Stimulated activated CD4-positive, alpha-beta T cell treated with anti-CD3 and anti-CD28 coated beads, Interleukin-15, amount 100 ng/mL, for 1 hour (primary cell): ENCODE measurements around the gene ELP2.
"Not testable (repeated sequence)": the region's sequence is repeated elsewhere in the genome, so short reads cannot be mapped to it uniquely, and the experiment has no call there.

Experiments used
- DNase-seq, 2 donors: peaks; one replicate each; pipeline ENCODE4 v3.0.0-alpha.2; 2020; ENCODE audit warnings: low read depth in 1 of 2, low spot score in 1 of 2

The ELP2 gene

DNA sequence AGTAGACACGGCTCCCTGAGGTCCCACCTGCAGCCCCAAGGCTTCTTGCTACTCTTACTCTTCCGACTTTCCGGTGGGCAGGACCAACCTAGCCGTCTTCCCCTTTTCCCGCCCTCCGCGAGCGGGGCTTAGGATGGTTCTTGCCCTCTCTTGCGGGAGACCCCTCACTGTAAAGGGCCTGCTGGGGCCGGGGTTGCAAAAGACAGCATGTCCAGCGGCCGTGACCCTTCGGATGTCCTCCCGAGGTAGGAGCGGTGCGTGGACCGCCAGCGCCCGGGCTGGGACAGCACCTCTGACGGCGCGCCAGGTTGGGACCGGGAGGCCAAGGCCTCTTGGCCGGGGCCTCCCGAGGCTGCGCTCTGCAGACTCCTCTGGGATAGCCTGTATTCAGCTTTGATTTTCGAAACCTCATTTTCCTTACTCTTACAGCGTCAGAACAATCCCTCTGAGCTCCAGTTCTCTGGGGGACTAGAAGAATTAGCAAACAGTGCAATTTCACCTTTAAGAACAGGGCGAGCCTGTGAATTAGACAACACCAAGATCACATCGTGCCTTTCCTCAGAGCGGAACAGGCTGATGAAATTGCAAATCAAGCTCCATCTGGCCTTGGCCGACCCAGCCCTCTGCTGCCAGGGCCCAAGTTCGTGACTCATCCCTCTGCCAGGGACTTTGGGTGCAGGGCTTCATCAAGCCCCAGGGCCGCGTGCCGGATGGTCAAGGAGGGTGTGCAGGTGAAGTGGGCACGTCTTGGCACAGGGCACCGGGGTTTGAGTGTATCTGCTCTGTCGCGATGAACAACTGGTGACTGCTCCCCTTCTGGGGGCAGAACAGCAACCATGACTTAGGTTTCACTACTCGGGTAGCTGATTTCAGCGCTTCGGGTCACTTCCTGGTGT, 58.4 kb downstream of the ELP2 start:
- no peak for DNase-seq

DNA sequence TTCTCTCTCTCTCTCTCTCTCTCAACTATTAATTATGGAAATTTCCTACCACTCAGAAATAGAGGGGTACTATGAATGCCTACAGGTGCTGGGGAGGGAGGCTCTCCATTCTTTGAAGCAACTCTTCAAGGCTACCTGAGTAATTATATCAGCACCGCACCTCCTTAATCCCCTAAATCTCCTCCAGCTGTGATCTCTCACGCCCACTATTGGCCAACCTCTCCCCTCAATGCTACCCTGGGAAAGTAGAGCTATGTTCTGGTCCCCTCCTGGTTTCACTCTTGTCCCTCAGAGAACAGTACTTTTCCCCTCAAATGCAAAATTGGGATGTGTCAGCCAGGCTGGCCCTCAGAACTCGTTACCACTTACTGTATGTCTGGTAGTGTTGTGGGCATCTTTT, 59.2 kb downstream of the ELP2 start:
- no peak for DNase-seq

DNA sequence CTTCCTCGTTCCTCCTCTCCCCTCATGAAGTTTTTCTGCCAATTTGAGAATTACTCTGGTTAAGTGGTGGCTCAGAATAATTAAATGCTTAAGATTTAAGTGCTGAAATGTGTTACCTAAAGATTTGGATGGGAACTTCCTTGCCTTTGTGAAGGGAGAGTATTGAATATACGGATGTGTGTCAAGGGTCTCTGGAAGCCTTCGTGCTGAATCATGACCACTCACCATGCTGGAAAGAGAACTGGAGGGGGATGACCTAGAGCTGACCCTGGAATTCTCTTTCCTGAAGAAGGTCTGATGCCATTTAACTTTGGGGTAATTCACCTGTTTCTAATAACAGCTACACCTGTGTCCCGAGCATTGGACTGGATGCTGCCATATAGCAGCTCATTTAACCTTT, 59.8 kb downstream of the ELP2 start:
- no peak for DNase-seq

DNA sequence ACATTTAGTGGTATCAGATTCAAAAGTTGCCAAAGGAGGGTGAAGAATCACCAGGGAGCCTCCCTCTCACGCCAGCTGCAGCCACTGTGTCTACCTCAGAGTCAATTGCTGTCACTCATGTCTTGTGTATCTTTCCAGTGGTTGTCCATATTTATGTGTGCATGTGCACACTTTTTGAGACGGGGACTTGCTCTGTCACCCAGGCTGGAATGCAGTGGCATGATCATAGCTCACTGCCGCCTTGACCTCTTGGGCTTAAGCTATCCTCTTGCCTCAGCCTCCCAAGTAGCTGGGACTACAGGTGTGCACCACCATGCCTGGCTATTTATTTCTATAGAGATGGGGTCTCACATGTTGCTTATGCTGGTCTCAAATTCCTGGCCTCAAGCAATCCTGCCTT, 61.6 kb downstream of the ELP2 start:
- DNase-seq: no peak

DNA sequence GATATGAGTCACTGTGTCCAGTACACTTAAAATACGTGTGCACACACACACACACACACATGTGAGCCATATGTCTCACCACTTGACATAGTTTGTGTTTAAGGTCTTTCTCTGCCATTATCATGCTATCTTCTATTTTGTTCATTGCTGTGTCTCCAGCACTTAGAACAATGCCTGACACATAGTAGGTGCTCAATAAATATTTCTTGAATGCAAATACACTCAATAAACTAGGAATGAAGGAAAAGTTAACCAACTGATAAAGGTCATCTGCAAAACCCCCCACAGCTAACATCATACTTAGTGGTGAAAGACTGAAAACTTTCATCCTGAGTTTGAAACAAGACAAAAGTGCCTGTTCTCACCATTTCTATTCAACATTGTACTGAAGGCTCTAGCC, 62.0 kb downstream of the ELP2 start:
- no peak for DNase-seq

DNA sequence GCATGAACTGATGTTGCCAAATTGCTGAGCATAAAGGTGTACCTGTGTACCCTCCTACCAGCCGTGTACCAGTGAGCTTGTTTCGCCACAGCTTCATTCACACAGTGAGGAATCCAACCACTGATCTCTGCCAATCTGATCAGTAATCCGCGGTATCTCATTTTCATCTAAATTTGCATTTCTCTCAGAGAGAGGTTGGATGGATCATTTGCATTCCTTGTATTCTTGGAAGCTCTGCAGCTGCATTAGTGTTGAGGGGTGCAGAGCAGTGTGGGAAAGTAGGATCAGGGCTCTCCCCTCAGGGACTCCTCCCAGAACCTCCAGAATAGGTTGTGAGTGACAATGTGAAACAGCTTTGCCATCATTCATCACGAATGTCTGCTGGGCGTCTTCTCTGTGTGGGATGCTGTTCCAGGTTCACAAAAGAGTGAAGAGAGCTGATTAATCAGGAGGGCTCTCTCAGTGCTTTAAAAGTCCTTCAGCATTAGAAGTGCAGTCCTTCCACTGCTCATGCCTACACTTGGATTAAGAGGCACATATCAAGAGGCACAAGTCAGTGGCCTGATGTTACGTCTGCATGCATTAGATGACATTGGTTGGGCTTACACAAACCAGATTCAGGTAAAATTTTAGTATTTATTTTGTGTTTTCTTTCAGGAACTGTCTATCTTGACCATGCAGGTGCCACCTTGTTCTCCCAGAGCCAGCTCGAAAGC, 65.1 kb downstream of the ELP2 start:
- DNase-seq: no peak

DNA sequence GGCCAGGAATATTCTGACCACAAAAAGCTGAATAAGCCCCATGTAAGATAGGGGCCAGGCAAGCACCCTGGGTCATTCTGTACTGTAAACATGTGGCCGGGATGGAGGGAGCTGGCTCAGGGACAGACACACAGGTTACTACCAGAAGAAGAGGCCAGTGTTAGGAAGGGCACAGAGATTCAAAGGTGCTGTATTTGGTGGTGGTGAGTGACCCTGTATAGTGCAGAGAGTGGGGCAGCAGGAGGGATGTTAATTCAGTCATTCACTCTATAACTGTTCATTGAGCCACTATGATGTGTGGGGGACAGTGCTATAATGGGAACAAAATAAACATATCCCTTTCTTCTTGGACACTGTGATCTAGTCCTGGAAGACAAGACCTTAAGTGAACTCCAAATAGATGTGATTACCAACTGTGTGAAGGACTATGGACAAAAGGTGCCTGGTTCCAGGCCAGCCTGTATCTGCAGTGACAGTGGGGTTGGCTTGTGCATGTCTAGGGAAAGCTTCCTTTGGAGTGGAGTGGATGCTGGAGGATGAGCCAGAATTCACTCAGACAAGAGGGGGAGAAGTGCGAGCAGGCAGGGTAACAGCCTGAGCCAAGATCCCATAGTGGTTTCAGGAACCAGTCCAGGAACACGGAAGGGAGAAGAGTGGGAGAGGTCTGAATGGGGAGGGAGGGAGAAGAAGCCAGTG, 65.9 kb downstream of the ELP2 start:
- no peak for DNase-seq

DNA sequence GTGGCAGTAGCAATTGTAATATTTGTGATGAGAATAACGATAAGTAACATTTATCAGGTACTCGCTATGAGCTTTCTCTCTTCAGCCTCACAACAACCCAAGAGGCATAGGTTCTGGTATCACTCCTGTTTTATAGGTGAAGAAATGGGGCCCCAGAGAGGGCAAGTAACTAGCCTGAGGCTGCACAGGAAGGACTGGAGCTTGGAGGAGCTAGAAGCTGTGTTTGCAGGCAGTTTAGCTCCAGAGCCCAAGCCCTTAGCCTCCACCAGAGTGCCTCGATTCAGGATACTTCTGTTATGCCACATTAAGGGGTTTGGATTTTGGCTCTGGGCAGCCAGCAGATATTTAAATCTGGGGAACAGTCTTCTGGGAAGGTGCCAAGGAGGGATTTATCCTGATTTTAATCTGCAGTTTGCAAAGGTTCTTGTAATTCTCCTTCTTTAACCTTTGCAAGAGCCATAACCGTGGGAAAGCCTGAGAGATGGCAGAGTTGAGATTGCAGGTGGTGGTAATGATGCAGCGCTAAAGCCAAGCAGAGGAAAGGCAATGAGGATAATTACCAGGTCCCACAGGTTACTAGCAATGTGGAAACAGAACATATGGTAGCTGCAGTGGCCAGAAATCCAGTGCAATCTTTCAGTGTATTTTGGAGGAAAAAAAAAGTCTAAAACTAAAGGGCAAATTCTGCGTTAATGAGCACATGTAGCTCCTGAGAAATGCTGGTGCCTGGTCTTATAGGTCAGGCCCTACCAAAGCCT, 66.7 kb downstream of the ELP2 start:
- no peak for DNase-seq

DNA sequence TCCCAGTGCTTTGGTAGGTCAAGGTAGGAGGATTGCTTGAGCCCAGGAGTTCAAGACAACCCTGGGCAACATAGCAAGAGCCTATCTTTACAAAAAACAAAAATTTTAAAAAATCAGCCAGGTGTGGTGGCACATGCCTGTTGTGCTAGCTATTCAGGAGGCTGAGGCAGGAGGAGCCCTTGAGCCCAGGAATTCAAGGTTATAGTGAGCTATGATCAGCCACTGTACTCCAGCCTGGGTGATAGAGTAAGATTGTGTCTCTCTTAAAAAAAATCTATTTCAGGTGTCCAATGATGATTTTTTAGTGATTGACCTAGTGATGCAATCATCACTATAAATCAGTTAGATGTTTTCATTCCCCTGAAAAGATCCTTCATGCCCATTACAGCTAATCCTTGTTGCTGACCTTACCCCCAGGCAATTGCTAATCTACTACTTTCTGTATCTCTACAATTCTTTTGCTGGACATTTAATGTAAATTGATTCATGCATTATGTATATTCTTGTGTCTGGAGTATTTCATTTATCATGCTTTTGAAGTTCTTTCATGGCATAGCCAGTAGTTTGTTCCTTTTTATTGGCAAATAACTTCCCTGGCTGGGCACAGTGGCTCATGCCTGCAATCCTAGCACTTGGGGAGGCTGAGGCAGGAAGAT, 67.9 kb downstream of the ELP2 start:
- DNase-seq: no peak

DNA sequence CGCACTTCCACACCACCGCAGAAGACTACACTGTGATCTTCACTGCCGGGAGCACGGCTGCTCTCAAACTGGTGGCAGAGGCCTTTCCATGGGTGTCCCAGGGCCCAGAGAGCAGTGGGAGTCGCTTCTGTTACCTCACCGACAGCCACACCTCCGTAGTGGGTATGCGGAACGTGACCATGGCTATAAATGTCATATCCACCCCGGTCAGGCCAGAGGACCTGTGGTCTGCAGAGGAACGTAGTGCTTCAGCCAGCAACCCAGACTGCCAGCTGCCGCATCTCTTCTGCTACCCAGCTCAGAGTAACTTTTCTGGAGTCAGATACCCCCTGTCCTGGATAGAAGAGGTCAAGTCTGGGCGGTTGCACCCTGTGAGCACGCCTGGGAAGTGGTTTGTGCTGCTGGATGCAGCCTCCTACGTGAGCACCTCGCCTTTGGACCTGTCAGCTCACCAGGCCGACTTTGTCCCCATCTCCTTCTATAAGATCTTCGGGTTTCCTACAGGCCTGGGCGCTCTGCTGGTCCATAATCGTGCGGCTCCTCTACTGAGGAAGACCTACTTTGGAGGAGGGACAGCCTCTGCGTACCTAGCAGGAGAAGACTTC, 70.1 kb downstream of the ELP2 start:
- DNase-seq: no peak

DNA sequence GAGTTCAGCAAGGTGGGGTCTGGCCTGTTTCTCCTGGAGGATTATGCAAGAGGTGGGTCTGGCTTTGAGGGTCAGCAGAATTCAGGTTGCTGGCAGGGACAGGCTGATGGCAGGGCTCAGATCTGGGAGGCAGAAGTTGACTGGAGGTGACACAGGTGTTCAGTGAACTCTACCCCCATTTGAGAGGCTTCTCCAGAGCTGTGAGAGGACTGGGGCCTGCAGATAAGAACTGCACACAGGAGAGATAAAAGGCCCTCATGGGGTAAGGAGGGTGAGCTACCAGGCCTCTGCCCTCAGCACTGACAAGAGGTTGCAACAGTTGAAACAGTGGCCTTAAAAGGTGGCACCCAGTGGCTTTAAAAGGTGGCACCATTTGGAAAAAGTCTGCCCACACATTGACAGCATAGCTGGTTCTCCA, 70.7 kb downstream of the ELP2 start:
- no peak for DNase-seq

DNA sequence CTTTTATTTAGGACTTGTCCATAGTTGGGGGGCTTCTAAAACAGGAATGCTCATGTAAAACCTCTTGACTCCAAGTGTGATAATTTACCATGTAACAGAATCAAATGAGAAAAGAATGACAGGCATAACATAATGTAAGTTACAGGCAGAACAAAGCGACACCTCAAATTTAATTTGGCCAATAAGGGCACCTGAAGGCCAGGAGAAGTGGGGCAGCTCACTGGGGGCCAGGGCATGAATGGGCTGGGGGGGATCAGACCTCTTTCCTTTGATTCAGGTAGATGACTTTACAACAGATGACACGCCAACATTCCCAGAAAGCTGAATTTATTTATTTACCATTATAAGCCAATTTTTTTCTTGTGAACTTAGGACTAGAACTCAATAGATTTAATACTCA, 72.1 kb downstream of the ELP2 start:
- DNase-seq: no peak

DNA sequence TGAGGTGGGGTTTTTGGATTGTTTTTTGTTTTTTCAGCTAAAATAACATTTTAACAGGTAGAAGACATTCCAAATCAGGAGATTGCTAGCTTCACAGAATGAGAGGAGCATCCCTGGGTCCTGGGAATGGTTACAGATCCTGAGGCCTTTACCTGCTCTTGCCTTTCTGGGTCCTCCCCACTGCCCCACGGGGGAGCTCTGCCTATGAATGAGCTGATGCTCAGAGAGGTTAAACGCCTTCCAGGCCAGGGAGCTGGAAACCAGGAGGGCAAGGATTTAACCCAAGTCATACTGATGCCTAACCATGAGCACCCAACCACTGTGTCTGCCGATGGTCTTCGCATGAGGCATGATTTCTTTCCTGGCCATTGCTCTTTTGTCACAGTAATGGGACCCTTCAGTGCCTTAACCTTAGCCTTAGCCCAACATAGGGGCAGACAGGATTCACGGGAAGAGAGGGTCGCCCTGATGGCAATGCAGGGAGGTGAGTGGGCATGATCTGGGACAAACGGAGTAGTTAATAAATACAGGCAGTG, 73.7 kb downstream of the ELP2 start:
- no peak for DNase-seq

DNA sequence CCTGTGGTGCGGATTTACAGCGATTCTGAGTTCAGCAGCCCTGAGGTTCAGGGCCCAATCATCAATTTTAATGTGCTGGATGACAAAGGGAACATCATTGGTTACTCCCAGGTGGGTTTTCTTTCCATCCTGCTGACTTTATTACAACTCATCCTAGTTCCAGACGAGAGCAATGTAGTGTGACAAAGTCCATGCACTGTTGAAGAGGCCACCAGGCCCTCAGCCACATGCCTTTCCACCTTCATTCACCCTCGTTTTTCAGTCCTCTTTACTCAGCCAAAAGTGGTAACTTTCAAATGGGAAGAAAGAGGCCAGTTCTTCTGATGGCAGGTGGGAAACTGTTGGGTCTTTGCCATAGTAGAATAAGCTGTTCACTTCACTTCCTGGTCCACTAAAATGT, 75.5 kb downstream of the ELP2 start:
- no peak for DNase-seq

DNA sequence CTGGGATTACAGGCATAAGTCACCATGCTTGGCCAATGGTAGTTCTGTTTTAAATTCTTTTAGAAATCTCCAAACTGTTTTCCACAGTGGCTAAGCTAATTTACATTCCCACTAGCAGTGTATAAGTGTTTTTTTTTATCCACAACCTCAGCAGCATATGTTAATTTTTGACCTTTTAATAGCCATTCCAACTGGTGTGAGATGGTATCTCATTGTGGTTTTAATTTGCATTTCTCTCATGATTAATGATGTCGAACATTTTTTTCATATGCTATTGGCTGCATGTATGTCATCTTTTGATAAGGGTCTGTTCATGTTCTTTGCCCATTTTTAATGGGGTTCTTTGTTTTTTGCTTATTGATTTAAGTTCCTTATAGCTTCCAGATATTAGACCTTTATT, 77.6 kb downstream of the ELP2 start:
- DNase-seq: no peak

DNA sequence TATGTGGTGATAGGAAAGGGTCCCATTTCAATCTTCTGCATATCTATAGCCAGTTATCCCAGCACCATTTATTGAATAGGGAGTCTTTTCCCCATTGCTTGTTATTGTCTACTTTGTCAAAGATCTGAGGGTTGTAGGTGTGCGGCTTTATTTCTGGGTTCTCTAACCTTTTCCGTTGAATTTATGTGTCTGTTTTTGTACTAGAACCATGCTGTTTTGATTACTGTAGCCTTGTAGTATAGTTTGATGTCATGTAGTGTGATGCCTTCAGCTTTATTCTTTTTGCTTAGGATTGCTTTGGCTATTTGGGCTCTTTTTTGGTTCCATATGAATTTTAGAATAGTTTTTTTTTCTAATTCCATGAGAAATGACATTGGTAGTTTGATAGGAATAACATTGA, 78.3 kb downstream of the ELP2 start:
- not testable (repeated sequence) for DNase-seq

DNA sequence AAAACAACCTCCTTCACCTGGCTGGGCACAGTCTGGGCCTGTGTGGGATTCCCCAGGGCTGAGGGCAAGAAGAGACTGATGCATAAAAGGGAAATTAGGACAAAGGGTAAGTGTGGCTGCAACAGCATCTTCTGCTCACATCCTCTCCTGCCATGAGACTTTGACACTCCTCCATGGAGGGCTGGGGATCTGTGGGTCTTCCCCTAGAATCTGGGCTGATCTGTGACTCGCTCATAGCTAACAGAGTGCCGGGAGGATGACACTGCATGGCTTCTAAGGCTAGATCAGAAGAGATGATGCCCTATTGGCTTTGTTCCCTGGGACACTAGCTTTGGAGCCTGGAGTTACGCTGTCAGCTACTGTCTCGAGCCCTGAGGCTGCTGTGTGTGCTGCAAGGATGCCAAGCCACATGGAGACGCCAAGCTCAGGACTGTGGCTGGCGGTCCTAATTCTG, 81.9 kb downstream of the ELP2 start:
- no peak for DNase-seq

DNA sequence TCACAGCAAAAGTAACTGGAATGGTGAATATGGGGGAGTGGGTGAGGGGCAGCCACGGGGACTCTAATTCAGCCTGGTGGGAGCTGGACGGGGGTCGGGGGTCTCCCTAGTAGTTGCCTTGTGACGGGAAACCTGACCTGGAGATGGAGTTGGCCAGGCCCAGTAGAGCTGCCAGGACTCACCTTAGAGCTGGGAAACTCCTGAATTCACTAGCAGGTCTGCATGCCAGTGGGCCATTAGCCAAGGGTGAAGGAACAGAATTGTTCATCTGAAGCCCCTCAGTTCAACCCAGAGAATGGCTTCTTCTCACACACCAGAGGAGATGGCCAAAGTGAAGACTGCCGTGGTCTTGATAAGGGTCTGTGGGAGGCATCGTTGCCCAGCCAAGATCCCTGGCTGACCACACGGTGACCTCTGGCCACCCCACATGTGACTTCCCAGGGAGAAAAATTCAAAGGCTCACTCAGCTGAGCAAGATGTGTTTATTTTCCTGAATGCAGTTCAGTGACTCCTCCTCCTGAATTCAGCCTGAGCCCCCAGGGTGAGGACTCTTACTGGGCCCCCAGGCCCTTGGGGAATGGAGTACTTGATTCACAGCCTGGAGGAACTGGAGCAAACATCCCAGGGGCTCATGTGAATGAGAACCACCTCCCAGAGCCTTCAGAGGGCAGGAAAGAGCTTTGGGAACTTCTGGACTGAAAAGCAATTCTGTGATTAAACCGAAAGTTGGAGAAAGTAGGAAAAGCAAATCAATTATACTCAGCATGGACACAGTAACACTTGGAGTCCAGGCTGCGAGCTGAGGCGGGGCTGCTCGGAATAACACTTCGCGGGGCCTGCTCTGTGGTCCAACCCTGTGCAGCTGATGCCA, 82.8 kb downstream of the ELP2 start:
- no peak for DNase-seq

DNA sequence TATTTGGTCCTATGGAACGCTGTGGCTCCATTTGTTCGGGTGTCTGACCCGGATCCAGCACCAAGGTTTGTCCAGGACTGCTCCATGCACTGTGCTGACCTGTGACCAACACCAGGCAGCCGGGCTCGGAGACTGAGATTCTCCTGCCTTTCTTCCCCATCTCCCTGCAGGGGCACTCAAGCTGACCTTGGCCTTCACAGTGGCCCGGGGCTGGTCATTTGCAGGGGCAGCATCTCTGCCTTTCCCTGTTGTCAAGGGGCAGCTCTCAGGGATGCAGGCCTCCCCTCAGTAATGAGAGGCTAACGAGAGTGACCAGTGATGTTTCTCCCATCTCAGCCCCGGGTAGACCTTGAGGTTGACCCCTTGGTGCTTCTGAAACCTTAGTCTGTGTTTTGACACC, 85.1 kb downstream of the ELP2 start:
- DNase-seq: no peak
